WTC11 (cell line): ENCODE measurements around the gene STXBP6. TPM values are rescaled to one million over a fixed set of nuclear protein-coding genes. Genes with fewer than 3 reads are reported as not detected.

ENCODE experiments used
- ATAC-seq: fragments of 200-7000 bp; cut with Tn5 transposase; 2 replicates; pipeline ENCODE4 v1.10.0; 2021; ENCODE audit warnings: mild to moderate bottlenecking, moderate library complexity
- CTCF ChIA-PET: fragments of 300-600 bp; sonication (Branson Sonifier 250); formaldehyde crosslinking; loops from one replicate; lab custom pipeline; 2021; ENCODE audit warnings: antibody characterized with exemption; lab: Charles Lee
- POLR2A ChIA-PET: fragments of 350-600 bp; sonication (Branson Sonifier 250); formaldehyde crosslinking; loops from one replicate; lab custom pipeline; 2021; ENCODE audit warnings: antibody characterized with exemption; lab: Charles Lee
- DNase-seq: peaks from one replicate; pipeline ENCODE4 v3.0.0; 2021; ENCODE audit warnings: low spot score
- H3K27ac Mint-ChIP-seq: 2 replicates; pipeline ENCODE4 v1.8.0; 2021; ENCODE audit warnings: mixed read lengths
- H3K27me3 Mint-ChIP-seq: 2 replicates; pipeline ENCODE4 v1.8.0; 2021; ENCODE audit warnings: low read depth, mild to moderate bottlenecking, moderate library complexity, mixed read lengths
- H3K36me3 Mint-ChIP-seq: 2 replicates; pipeline ENCODE4 v1.8.0; 2021; ENCODE audit warnings: mixed read lengths
- H3K4me1 Mint-ChIP-seq: 2 replicates; pipeline ENCODE4 v1.8.0; 2022; ENCODE audit warnings: mixed read lengths
- H3K4me3 Mint-ChIP-seq: 2 replicates; pipeline ENCODE4 v1.8.0; 2021; ENCODE audit warnings: mild to moderate bottlenecking, moderate library complexity, mixed read lengths
- H3K9me3 Mint-ChIP-seq: 2 replicates; pipeline ENCODE4 v1.8.0; 2021; ENCODE audit warnings: mixed read lengths
- CREB1 ChIP-seq: sonication (generic); formaldehyde crosslinking; IDR thresholded peaks from 2 replicates; pipeline ENCODE4 v1.8.0; 2023; ENCODE audit warnings: mild to moderate bottlenecking, missing genetic modification reagents
- ELF4 ChIP-seq: sonication (generic); formaldehyde crosslinking; IDR thresholded peaks from 2 replicates; pipeline ENCODE4 v1.8.1; 2022; ENCODE audit warnings: low read depth, mild to moderate bottlenecking, moderate library complexity, missing genetic modification reagents
- FOXK1 ChIP-seq: sonication (generic); formaldehyde crosslinking; IDR thresholded peaks from 2 replicates; pipeline ENCODE4 v1.8.0; 2022; ENCODE audit warnings: mild to moderate bottlenecking, moderate library complexity, missing genetic modification reagents
- FOXP1 ChIP-seq: sonication (generic); formaldehyde crosslinking; IDR thresholded peaks from 2 replicates; pipeline ENCODE4 v1.8.0; 2022; ENCODE audit warnings: missing genetic modification reagents, mild to moderate bottlenecking, moderate library complexity, borderline replicate concordance
- HMGA2 ChIP-seq: fragments of 250-450 bp; sonication (Bioruptor Pico); IDR thresholded peaks from 2 replicates; pipeline ENCODE4 v1.4.0; 2021; ENCODE audit warnings: mild to moderate bottlenecking, moderate library complexity
- IRF2 ChIP-seq: sonication (generic); formaldehyde crosslinking; IDR thresholded peaks from 2 replicates; pipeline ENCODE4 v1.8.0; 2022; ENCODE audit warnings: low read depth, missing genetic modification reagents, borderline replicate concordance
- JAZF1 ChIP-seq: fragments of 250-450 bp; sonication (Bioruptor Pico); IDR thresholded peaks from 2 replicates; pipeline ENCODE4 v1.9.0; 2021; ENCODE audit warnings: moderate library complexity, mild to moderate bottlenecking, inconsistent platforms
- JUN ChIP-seq: sonication (generic); formaldehyde crosslinking; IDR thresholded peaks from 2 replicates; pipeline ENCODE4 v1.8.0; 2023; ENCODE audit warnings: mild to moderate bottlenecking, missing genetic modification reagents
- MXD4 ChIP-seq: fragments of 250-450 bp; sonication (Bioruptor Pico); IDR thresholded peaks from 2 replicates; pipeline ENCODE4 v1.8.0; 2021; ENCODE audit warnings: mild to moderate bottlenecking, moderate library complexity, borderline replicate concordance
- NFE2L1 ChIP-seq: sonication (generic); formaldehyde crosslinking; IDR thresholded peaks from 2 replicates; pipeline ENCODE4 v1.8.1; 2023; ENCODE audit warnings: missing genetic modification reagents
- SMAD3 ChIP-seq: sonication (generic); formaldehyde crosslinking; IDR thresholded peaks from 2 replicates; pipeline ENCODE4 v1.8.0; 2022; ENCODE audit warnings: missing genetic modification reagents, mild to moderate bottlenecking, borderline replicate concordance
- TCF7 ChIP-seq: sonication (generic); formaldehyde crosslinking; IDR thresholded peaks from 2 replicates; pipeline ENCODE4 v1.8.0; 2022; ENCODE audit warnings: mild to moderate bottlenecking, low read depth, missing genetic modification reagents, moderate library complexity
- TEAD1 ChIP-seq: sonication (generic); formaldehyde crosslinking; IDR thresholded peaks from 2 replicates; pipeline ENCODE4 v1.8.0; 2022; ENCODE audit warnings: mild to moderate bottlenecking, missing genetic modification reagents
- TEAD4 ChIP-seq: sonication (generic); formaldehyde crosslinking; IDR thresholded peaks from 2 replicates; pipeline ENCODE4 v1.8.0; 2022; ENCODE audit warnings: mild to moderate bottlenecking, missing genetic modification reagents
- total RNA-seq: library from RNA; stranded (reverse); gene quantifications from 3 replicates; pipeline ENCODE4 v1.2.3, GENCODE V29; 2021
- TF ChIP-seq, protein P1 (sequence below): sonication (generic); formaldehyde crosslinking; IDR thresholded peaks from 2 replicates; pipeline ENCODE4 v1.8.1; 2022; ENCODE audit warnings: mild to moderate bottlenecking, missing genetic modification reagents, moderate library complexity, borderline replicate concordance
- TF ChIP-seq, protein P2 (sequence below): fragments of 250-450 bp; sonication (Bioruptor Pico); conservative IDR thresholded peaks from 2 replicates; pipeline ENCODE4 v1.9.0; 2021; ENCODE audit warnings: mild to moderate bottlenecking
- TF ChIP-seq, protein P3 (sequence below): sonication (generic); formaldehyde crosslinking; IDR thresholded peaks from 2 replicates; pipeline ENCODE4 v1.8.0; 2022; ENCODE audit warnings: mild to moderate bottlenecking, missing genetic modification reagents
- TF ChIP-seq, protein P4 (sequence below): sonication (generic); formaldehyde crosslinking; IDR thresholded peaks from 2 replicates; pipeline ENCODE4 v1.8.1; 2023; ENCODE audit warnings: mild to moderate bottlenecking, missing genetic modification reagents
- TF ChIP-seq, protein P5 (sequence below): fragments of 200-600 bp; IDR thresholded peaks from 2 replicates; pipeline ENCODE4 v1.8.0; 2022; ENCODE audit warnings: antibody characterized with exemption
- TF ChIP-seq, protein P6 (sequence below): sonication (generic); formaldehyde crosslinking; IDR thresholded peaks from 2 replicates; pipeline ENCODE4 v1.8.1; 2023; ENCODE audit warnings: mild to moderate bottlenecking, missing genetic modification reagents, moderate library complexity

The STXBP6 gene
- total RNA-seq, 1 experiment from 2014 or later: 4.2 TPM

DNA sequence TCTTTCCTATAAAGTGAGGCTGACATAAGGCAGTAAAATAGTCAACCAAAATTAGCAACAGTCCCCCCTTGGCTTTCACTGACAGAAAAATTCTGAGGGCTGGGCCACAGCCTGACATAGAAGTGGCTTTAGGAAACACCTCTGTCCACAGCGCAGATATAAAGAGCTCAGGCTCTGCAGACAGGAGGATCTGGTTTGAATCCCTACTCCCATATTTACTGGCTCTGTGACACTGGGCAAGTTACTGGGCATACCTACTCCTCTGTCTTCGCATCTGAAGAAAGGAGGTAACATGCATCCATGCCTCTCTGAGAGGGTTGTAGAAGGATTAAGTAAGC, 95.3 kb downstream of the STXBP6 start:
- ATAC-seq (no peak), DNase-seq (no peak)
- peaks cover 35% of the 10 kb centered on the region for H3K4me1 Mint-ChIP-seq
- H3K36me3 Mint-ChIP-seq: peaks cover 4% of the 10 kb centered on the region; the same call in 1 of the 2 replicates
- H3K27ac Mint-ChIP-seq: no peak overlapping the region
- no peak overlapping the region for H3K4me3 Mint-ChIP-seq
- H3K27me3 Mint-ChIP-seq: no peaks in the 10 kb centered on the region
- peaks cover 11% of the 10 kb centered on the region for H3K9me3 Mint-ChIP-seq
- TF ChIP-seq TEAD4 (CRISPR knock-in tag) (no peak), NFE2L1 (CRISPR knock-in tag) (no peak), JAZF1 (CRISPR knock-in tag) (no peak), CREB1 (no peak), HMGA2 (CRISPR knock-in tag) (no peak), SMAD3 (CRISPR knock-in tag) (no peak), ELF4 (CRISPR knock-in tag) (no peak), FOXP1 (no peak), MXD4 (CRISPR knock-in tag) (no peak), TCF7 (no peak), FOXK1 (CRISPR knock-in tag) (no peak), TEAD1 (no peak), JUN (no peak), IRF2 (no peak)
- TF ChIP-seq, protein P1, sequence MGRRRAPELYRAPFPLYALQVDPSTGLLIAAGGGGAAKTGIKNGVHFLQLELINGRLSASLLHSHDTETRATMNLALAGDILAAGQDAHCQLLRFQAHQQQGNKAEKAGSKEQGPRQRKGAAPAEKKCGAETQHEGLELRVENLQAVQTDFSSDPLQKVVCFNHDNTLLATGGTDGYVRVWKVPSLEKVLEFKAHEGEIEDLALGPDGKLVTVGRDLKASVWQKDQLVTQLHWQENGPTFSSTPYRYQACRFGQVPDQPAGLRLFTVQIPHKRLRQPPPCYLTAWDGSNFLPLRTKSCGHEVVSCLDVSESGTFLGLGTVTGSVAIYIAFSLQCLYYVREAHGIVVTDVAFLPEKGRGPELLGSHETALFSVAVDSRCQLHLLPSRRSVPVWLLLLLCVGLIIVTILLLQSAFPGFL: no peak
- TF ChIP-seq, protein P2, sequence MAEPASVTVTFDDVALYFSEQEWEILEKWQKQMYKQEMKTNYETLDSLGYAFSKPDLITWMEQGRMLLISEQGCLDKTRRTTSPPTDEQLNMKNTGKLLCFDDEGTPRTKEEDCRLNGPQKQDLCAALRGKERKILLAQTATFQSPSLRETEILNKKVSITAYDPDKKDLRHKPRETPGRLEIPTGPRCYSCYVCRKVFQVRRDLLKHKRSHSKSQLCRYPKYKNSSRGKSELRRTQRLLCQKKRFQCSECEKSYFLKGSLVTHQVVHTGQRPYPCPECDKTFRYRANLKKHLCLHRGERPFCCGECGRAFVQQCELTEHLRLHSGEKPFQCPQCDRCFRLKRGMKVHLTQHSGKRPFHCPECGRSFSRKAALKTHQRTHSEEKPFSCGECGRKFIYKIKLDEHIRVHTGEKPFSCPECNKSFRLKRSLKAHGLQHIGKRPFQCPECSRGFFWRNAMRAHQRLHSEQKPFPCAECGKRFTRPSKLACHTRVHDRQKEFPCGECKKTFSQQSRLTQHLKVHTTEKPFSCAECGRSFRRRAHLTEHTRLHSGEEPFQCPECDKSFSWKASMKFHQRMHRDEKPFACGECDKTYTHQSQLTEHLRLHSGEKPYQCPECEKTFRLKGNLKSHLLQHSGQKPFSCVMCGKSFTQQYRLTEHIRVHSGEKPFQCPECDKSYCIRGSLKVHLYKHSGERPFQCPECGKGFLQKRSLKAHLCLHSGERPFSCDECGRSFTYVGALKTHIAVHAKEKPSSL (CRISPR knock-in tag): no peak
- TF ChIP-seq, protein P3, sequence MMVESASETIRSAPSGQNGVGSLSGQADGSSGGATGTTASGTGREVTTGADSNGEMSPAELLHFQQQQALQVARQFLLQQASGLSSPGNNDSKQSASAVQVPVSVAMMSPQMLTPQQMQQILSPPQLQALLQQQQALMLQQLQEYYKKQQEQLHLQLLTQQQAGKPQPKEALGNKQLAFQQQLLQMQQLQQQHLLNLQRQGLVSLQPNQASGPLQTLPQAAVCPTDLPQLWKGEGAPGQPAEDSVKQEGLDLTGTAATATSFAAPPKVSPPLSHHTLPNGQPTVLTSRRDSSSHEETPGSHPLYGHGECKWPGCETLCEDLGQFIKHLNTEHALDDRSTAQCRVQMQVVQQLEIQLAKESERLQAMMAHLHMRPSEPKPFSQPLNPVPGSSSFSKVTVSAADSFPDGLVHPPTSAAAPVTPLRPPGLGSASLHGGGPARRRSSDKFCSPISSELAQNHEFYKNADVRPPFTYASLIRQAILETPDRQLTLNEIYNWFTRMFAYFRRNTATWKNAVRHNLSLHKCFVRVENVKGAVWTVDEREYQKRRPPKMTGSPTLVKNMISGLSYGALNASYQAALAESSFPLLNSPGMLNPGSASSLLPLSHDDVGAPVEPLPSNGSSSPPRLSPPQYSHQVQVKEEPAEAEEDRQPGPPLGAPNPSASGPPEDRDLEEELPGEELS (CRISPR knock-in tag): no peak
- TF ChIP-seq, protein P4, sequence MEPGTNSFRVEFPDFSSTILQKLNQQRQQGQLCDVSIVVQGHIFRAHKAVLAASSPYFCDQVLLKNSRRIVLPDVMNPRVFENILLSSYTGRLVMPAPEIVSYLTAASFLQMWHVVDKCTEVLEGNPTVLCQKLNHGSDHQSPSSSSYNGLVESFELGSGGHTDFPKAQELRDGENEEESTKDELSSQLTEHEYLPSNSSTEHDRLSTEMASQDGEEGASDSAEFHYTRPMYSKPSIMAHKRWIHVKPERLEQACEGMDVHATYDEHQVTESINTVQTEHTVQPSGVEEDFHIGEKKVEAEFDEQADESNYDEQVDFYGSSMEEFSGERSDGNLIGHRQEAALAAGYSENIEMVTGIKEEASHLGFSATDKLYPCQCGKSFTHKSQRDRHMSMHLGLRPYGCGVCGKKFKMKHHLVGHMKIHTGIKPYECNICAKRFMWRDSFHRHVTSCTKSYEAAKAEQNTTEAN: no peak
- TF ChIP-seq, protein P5, sequence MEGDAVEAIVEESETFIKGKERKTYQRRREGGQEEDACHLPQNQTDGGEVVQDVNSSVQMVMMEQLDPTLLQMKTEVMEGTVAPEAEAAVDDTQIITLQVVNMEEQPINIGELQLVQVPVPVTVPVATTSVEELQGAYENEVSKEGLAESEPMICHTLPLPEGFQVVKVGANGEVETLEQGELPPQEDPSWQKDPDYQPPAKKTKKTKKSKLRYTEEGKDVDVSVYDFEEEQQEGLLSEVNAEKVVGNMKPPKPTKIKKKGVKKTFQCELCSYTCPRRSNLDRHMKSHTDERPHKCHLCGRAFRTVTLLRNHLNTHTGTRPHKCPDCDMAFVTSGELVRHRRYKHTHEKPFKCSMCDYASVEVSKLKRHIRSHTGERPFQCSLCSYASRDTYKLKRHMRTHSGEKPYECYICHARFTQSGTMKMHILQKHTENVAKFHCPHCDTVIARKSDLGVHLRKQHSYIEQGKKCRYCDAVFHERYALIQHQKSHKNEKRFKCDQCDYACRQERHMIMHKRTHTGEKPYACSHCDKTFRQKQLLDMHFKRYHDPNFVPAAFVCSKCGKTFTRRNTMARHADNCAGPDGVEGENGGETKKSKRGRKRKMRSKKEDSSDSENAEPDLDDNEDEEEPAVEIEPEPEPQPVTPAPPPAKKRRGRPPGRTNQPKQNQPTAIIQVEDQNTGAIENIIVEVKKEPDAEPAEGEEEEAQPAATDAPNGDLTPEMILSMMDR: no peak
- TF ChIP-seq, protein P6, sequence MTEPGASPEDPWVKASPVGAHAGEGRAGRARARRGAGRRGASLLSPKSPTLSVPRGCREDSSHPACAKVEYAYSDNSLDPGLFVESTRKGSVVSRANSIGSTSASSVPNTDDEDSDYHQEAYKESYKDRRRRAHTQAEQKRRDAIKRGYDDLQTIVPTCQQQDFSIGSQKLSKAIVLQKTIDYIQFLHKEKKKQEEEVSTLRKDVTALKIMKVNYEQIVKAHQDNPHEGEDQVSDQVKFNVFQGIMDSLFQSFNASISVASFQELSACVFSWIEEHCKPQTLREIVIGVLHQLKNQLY (CRISPR knock-in tag): no peak
- CTCF ChIA-PET: interaction anchor here (1.4 kb wide), 1 partner anchor 148 kb away, joined by 6 read pairs; no protein-coding TSS in a partner anchor
- POLR2A ChIA-PET: no interaction called here
